Lower leg skin (tissue), 4 donors: ENCODE measurements around the gene VTI1A. TPM values are rescaled to one million over a fixed set of nuclear protein-coding genes. Genes with fewer than 3 reads are reported as not detected.

ENCODE experiments used
- DNase-seq, 2 donors: peaks; one replicate each; pipeline ENCODE4 v3.0.0-alpha.2; 2019; ENCODE audit warnings: low spot score in 2 of 2
- H3K4me3 ChIP-seq: fragments of 200-600 bp; sonication (generic); 2 replicates; pipeline ENCODE4 v1.5.1; 2017; ENCODE audit warnings: mild to moderate bottlenecking, low read depth; ENCODE audit not compliant: poor library complexity, severe bottlenecking
- CTCF ChIP-seq, 3 donors: fragments of 450-650 bp; IDR thresholded peaks; one replicate each; pipeline ENCODE4 v1.5.1; 2016; ENCODE audit warnings: antibody characterized with exemption in 3 of 3, mild to moderate bottlenecking in 3 of 3, moderate library complexity in 2 of 3
- POLR2A ChIP-seq, 2 donors: fragments of 450-650 bp; IDR thresholded peaks; one replicate each; pipeline ENCODE4 v1.6.1; 2016 to 2017; ENCODE audit warnings: antibody characterized with exemption in 2 of 2, mild to moderate bottlenecking in 1 of 2, moderate library complexity in 1 of 2
- WGBS, 2 donors: methylation state at CpG; one replicate each; pipeline ENCODE4 v1.1.5; 2018; 5-methylcytosine and 5-hydroxymethylcytosine counted together
- intact Hi-C: fragments of 100-400 bp; cut with DNase I; formaldehyde crosslinking; loops from one replicate; pipeline ENCODE4 v1.15.0; 2023; ENCODE audit warnings: low total_unique reads
- total RNA-seq, 4 donors: library from RNA; depleted of rRNA; stranded (reverse); fragments of >200 nt; gene quantifications; one replicate each; pipeline ENCODE4 v1.1.0, GENCODE V29; 2016

Gene VTI1A
- total RNA-seq, 4 donors from 2014 or later, result 30.8 to 85.7 (median 35.6) TPM

GRCh38 chr10:112810711-112811151, 363.7 kb downstream of the VTI1A start:
- no peak overlapping the region for H3K4me3 ChIP-seq
- 77 to 82% methylated on average over 10 of the region's 10 CpGs for WGBS, 2 donors

GRCh38 chr10:112811741-112812551, 364.9 kb downstream of the VTI1A start:
- no peak overlapping the region for H3K4me3 ChIP-seq
- DNase-seq, result peak; percentile 47 to 87
- no peak for TF ChIP-seq POLR2A (IDR thresholded peaks at IDR 0.05)
- no peak for TF ChIP-seq CTCF (IDR thresholded peaks at IDR 0.05)
- WGBS, 2 donors, result 20 to 28% methylated on average over 14 of the region's 14 CpGs
- intact Hi-C loops, result no loop called here

More at GRCh38 chr10:112810711-112811151, 363.7 kb downstream of the VTI1A start:
- peak in 1 of 2 donors; percentile 46 for DNase-seq
- intact Hi-C loops, result no loop called here
- TF ChIP-seq CTCF (IDR thresholded peaks at IDR 0.05) (no peak), POLR2A (IDR thresholded peaks at IDR 0.05) (no peak)

- intact Hi-C loops, result no loop called here
- DNase-seq, result no peak
- no peak overlapping the region for H3K4me3 ChIP-seq
- WGBS, 2 donors, result 75 to 81% methylated on average over 3 of the region's 3 CpGs
- TF ChIP-seq POLR2A (IDR thresholded peaks at IDR 0.05) (no peak), CTCF (IDR thresholded peaks at IDR 0.05) (no peak)
Measured at GRCh38 chr10:112812586-112812985, 365.6 kb downstream of the VTI1A start.

- DNase-seq, result no peak
- TF ChIP-seq CTCF (IDR thresholded peaks at IDR 0.05), result no peak
- no peak for TF ChIP-seq POLR2A (IDR thresholded peaks at IDR 0.05)
- intact Hi-C loops, result no loop called here
- H3K4me3 ChIP-seq, result no peak overlapping the region
- 93 to 94% methylated on average over 16 of the region's 16 CpGs for WGBS, 2 donors
Measured at GRCh38 chr10:112813866-112814591, 367.0 kb downstream of the VTI1A start.

- TF ChIP-seq POLR2A (IDR thresholded peaks at IDR 0.05) (no peak), CTCF (IDR thresholded peaks at IDR 0.05) (no peak)
- intact Hi-C loops, result no loop called here
- WGBS, 2 donors, result 66 to 69% methylated on average over 16 of the region's 16 CpGs
- no peak for DNase-seq
- no peak overlapping the region for H3K4me3 ChIP-seq
Measured at GRCh38 chr10:112815269-112816032, 368.4 kb downstream of the VTI1A start.
